Endothelial cell (in vitro differentiated cells): ENCODE data around the gene XYLT1. TPM values are rescaled to one million over a fixed set of nuclear protein-coding genes. Genes with fewer than 3 reads are reported as not detected.

Experiments used
- DNase-seq: peaks from one replicate; pipeline ENCODE4 v3.0.0; 2021; ENCODE audit warnings: low spot score
- H3K27ac Mint-ChIP-seq: one replicate; pipeline ENCODE4 v1.8.0; 2021; ENCODE audit warnings: mixed read lengths, inconsistent platforms; ENCODE audit not compliant: unreplicated experiment
- H3K27me3 Mint-ChIP-seq: one replicate; pipeline ENCODE4 v1.8.0; 2021; ENCODE audit warnings: mild to moderate bottlenecking, moderate library complexity, mixed read lengths, inconsistent platforms; ENCODE audit not compliant: unreplicated experiment
- H3K36me3 Mint-ChIP-seq: one replicate; pipeline ENCODE4 v1.8.0; 2021; ENCODE audit warnings: mild to moderate bottlenecking, low read depth, mixed read lengths, inconsistent platforms; ENCODE audit not compliant: unreplicated experiment
- H3K4me1 Mint-ChIP-seq: one replicate; pipeline ENCODE4 v1.8.0; 2021; ENCODE audit warnings: mild to moderate bottlenecking, mixed read lengths, inconsistent platforms; ENCODE audit not compliant: unreplicated experiment
- H3K4me3 Mint-ChIP-seq: one replicate; pipeline ENCODE4 v1.8.0; 2021; ENCODE audit warnings: mild to moderate bottlenecking, mixed read lengths, inconsistent platforms; ENCODE audit not compliant: unreplicated experiment
- H3K9me3 Mint-ChIP-seq: one replicate; pipeline ENCODE4 v1.8.0; 2021; ENCODE audit warnings: mixed read lengths, inconsistent platforms; ENCODE audit not compliant: unreplicated experiment
- CTCF ChIP-seq: fragments of 200-600 bp; sonication (generic); IDR thresholded peaks from one replicate; pipeline ENCODE4 v1.5.0; 2021; ENCODE audit warnings: antibody characterized with exemption; ENCODE audit not compliant: unreplicated experiment
- total RNA-seq: library from RNA; stranded (reverse); fragmentation: NEBNext Ultra II Directional; extraction: Animal tissue kit (Norgen Biotek cat#: 25700); gene quantifications from one replicate; pipeline ENCODE4 v1.2.1, GENCODE V29; 2021; ENCODE audit not compliant: unreplicated experiment

XYLT1 gene
- total RNA-seq, 1 donor from 2014 or later = 11.1 TPM

- Mint-ChIP-seq H3K9me3 (no peaks in the 10 kb centered on the region), H3K4me1 (peaks cover 3% of the 10 kb centered on the region), H3K27ac (no peak overlapping the region), H3K4me3 (no peak overlapping the region), H3K27me3 (peaks cover 3% of the 10 kb centered on the region), H3K36me3 (no peaks in the 10 kb centered on the region)
- DNase-seq = no peak
- no peak for TF ChIP-seq CTCF
Observed at GRCh38 chr16:17301593-17302135, 169.1 kb downstream of the XYLT1 start.

GRCh38 chr16:17301184-17301583 is 169.6 kb downstream of the XYLT1 start:
- no peaks in the 10 kb centered on the region for H3K36me3 Mint-ChIP-seq
- peaks cover 3% of the 10 kb centered on the region for H3K4me1 Mint-ChIP-seq
- no peaks in the 10 kb centered on the region for H3K9me3 Mint-ChIP-seq
- DNase-seq = no peak
- H3K27me3 Mint-ChIP-seq = peaks cover 3% of the 10 kb centered on the region
- no peak overlapping the region for H3K4me3 Mint-ChIP-seq
- no peak for TF ChIP-seq CTCF
- no peak overlapping the region for H3K27ac Mint-ChIP-seq

GRCh38 chr16:17299790-17300189 is 171.0 kb downstream of the XYLT1 start:
- H3K36me3 Mint-ChIP-seq = no peaks in the 10 kb centered on the region
- DNase-seq = no peak
- no peak overlapping the region for H3K4me3 Mint-ChIP-seq
- H3K4me1 Mint-ChIP-seq = peaks cover 3% of the 10 kb centered on the region
- peaks cover 3% of the 10 kb centered on the region for H3K27me3 Mint-ChIP-seq
- no peak for TF ChIP-seq CTCF
- no peaks in the 10 kb centered on the region for H3K9me3 Mint-ChIP-seq
- H3K27ac Mint-ChIP-seq = no peak overlapping the region

- DNase-seq = no peak
- Mint-ChIP-seq H3K27ac (no peak overlapping the region), H3K36me3 (no peaks in the 10 kb centered on the region), H3K27me3 (peaks cover 3% of the 10 kb centered on the region), H3K9me3 (no peaks in the 10 kb centered on the region), H3K4me3 (no peak overlapping the region), H3K4me1 (peaks cover 3% of the 10 kb centered on the region)
- no peak for TF ChIP-seq CTCF
Observed at GRCh38 chr16:17298238-17298637, 172.5 kb downstream of the XYLT1 start.

- Mint-ChIP-seq H3K9me3 (no peaks in the 10 kb centered on the region), H3K4me1 (no peaks in the 10 kb centered on the region), H3K27ac (no peak overlapping the region), H3K27me3 (peaks cover 3% of the 10 kb centered on the region), H3K4me3 (no peak overlapping the region), H3K36me3 (no peaks in the 10 kb centered on the region)
- no peak for DNase-seq
- TF ChIP-seq CTCF = no peak
Observed at GRCh38 chr16:17296431-17296830, 174.3 kb downstream of the XYLT1 start.
